ENCODE measurements around the gene EHD3. TPM values are rescaled to one million over a fixed set of nuclear protein-coding genes. Genes with fewer than 3 reads are reported as not detected.

EHD3 gene
- polyA plus RNA-seq, 1 donor from 2014 or later: 3.5 TPM

GRCh38 chr2:31247711-31248110 is 13.8 kb downstream of the EHD3 start:
- Histone ChIP-seq H3K4me2 (ENCODE audit: low read length) (no peak overlapping the region), H3K79me2 (replicated peaks; ENCODE audit: insufficient read depth, low read length) (no peaks in the 10 kb centered on the region), H3F3A (ENCODE audit: insufficient read depth, low read length, poor library complexity, severe bottlenecking) (no peaks in the 10 kb centered on the region), H3K9me2 (ENCODE audit: insufficient read depth, low read length) (no peaks in the 10 kb centered on the region), H3K9ac (ENCODE audit: low read length) (no peak overlapping the region), H3K9me3 (ENCODE audit: low read length) (no peaks in the 10 kb centered on the region), H3K36me3 (ENCODE audit: insufficient read depth, low read length) (no peaks in the 10 kb centered on the region), H3K27ac (ENCODE audit: low read length) (no peak overlapping the region), H4K20me1 (ENCODE audit: insufficient read depth) (no peaks in the 10 kb centered on the region), H3K4me3 (ENCODE audit: low read length) (no peak overlapping the region), H2AFZ (ENCODE audit: low read depth, low read length) (no peak overlapping the region), H3K27me3 (ENCODE audit: insufficient read depth, low read depth, low read length) (no peaks in the 10 kb centered on the region)
- TF ChIP-seq RAD21 (conservative IDR thresholded peaks at IDR 0.05) (no peak), EP300 (conservative IDR thresholded peaks at IDR 0.05; ENCODE audit: poor library complexity, severe bottlenecking) (no peak), MXI1 (conservative IDR thresholded peaks at IDR 0.05; ENCODE audit: poor library complexity, severe bottlenecking) (no peak), EZH2 (IDR thresholded peaks at IDR 0.05; ENCODE audit: borderline replicate concordance, insufficient read depth, low read length, poor library complexity, severe bottlenecking) (no peak)
- TF ChIP-seq, protein P1, sequence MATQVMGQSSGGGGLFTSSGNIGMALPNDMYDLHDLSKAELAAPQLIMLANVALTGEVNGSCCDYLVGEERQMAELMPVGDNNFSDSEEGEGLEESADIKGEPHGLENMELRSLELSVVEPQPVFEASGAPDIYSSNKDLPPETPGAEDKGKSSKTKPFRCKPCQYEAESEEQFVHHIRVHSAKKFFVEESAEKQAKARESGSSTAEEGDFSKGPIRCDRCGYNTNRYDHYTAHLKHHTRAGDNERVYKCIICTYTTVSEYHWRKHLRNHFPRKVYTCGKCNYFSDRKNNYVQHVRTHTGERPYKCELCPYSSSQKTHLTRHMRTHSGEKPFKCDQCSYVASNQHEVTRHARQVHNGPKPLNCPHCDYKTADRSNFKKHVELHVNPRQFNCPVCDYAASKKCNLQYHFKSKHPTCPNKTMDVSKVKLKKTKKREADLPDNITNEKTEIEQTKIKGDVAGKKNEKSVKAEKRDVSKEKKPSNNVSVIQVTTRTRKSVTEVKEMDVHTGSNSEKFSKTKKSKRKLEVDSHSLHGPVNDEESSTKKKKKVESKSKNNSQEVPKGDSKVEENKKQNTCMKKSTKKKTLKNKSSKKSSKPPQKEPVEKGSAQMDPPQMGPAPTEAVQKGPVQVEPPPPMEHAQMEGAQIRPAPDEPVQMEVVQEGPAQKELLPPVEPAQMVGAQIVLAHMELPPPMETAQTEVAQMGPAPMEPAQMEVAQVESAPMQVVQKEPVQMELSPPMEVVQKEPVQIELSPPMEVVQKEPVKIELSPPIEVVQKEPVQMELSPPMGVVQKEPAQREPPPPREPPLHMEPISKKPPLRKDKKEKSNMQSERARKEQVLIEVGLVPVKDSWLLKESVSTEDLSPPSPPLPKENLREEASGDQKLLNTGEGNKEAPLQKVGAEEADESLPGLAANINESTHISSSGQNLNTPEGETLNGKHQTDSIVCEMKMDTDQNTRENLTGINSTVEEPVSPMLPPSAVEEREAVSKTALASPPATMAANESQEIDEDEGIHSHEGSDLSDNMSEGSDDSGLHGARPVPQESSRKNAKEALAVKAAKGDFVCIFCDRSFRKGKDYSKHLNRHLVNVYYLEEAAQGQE (IDR thresholded peaks at IDR 0.05; ENCODE audit: borderline replicate concordance): no peak
- TF ChIP-seq, protein P2, sequence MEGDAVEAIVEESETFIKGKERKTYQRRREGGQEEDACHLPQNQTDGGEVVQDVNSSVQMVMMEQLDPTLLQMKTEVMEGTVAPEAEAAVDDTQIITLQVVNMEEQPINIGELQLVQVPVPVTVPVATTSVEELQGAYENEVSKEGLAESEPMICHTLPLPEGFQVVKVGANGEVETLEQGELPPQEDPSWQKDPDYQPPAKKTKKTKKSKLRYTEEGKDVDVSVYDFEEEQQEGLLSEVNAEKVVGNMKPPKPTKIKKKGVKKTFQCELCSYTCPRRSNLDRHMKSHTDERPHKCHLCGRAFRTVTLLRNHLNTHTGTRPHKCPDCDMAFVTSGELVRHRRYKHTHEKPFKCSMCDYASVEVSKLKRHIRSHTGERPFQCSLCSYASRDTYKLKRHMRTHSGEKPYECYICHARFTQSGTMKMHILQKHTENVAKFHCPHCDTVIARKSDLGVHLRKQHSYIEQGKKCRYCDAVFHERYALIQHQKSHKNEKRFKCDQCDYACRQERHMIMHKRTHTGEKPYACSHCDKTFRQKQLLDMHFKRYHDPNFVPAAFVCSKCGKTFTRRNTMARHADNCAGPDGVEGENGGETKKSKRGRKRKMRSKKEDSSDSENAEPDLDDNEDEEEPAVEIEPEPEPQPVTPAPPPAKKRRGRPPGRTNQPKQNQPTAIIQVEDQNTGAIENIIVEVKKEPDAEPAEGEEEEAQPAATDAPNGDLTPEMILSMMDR (IDR thresholded peaks at IDR 0.05; ENCODE audit: poor library complexity, severe bottlenecking): no peak

DNA sequence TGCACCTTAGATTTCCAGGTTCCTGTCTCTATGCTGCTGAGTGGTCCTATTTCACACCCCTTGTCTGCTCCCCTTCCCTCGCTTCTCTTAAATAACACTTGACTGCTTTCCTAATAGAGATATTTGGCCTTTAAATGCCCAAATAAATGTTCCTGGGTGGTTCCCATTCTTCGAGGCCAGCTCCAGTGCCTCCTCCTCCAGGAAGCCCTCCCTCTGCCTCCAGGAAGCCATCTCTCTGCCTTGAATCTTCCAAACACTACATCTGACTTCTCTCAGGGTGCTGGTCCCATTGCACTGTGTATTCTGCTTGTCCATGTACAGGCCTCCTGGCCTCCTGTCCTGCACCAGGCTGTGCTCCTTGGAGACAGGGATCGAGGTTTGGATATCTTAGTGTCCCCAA is 14.2 kb downstream of the EHD3 start:
- no peaks in the 10 kb centered on the region for H3K79me2 ChIP-seq (replicated peaks; ENCODE audit: insufficient read depth, low read length)
- H3K9ac ChIP-seq (ENCODE audit: low read length): no peak overlapping the region
- H4K20me1 ChIP-seq (ENCODE audit: insufficient read depth): no peaks in the 10 kb centered on the region
- no peaks in the 10 kb centered on the region for H3K9me2 ChIP-seq (ENCODE audit: insufficient read depth, low read length)
- H2AFZ ChIP-seq (ENCODE audit: low read depth, low read length): no peak overlapping the region
- H3K4me2 ChIP-seq (ENCODE audit: low read length): no peak overlapping the region
- H3F3A ChIP-seq (ENCODE audit: insufficient read depth, low read length, poor library complexity, severe bottlenecking): no peaks in the 10 kb centered on the region
- TF ChIP-seq MXI1 (conservative IDR thresholded peaks at IDR 0.05; ENCODE audit: poor library complexity, severe bottlenecking) (no peak), SMC3 (conservative IDR thresholded peaks at IDR 0.05; ENCODE audit: poor library complexity) (no peak), EP300 (conservative IDR thresholded peaks at IDR 0.05; ENCODE audit: poor library complexity, severe bottlenecking) (no peak), RAD21 (conservative IDR thresholded peaks at IDR 0.05) (no peak), TAF1 (IDR thresholded peaks at IDR 0.05; ENCODE audit: low read depth) (no peak), POLR2AphosphoS5 (IDR thresholded peaks at IDR 0.05) (no peak), EZH2 (IDR thresholded peaks at IDR 0.05; ENCODE audit: borderline replicate concordance, insufficient read depth, low read length, poor library complexity, severe bottlenecking) (no peak)
- TF ChIP-seq, protein P1 (IDR thresholded peaks at IDR 0.05; ENCODE audit: borderline replicate concordance): no peak
- TF ChIP-seq, protein P2 (IDR thresholded peaks at IDR 0.05; ENCODE audit: poor library complexity, severe bottlenecking): no peak
- no peaks in the 10 kb centered on the region for H3K36me3 ChIP-seq (ENCODE audit: insufficient read depth, low read length)
- no peak overlapping the region for H3K27ac ChIP-seq (ENCODE audit: low read length)
- no peaks in the 10 kb centered on the region for H3K9me3 ChIP-seq (ENCODE audit: low read length)
- H3K27me3 ChIP-seq (ENCODE audit: insufficient read depth, low read depth, low read length): no peaks in the 10 kb centered on the region
- H3K4me3 ChIP-seq (ENCODE audit: low read length): no peak overlapping the region

All from neural cell (in vitro differentiated cells).